H1 (cell line): Measurements from ENCODE around the gene SLC10A6. TPM values are rescaled to one million over a fixed set of nuclear protein-coding genes. Genes with fewer than 3 reads are reported as not detected.

Source experiments
- CHD1 ChIP-seq: IDR thresholded peaks from 2 replicates; pipeline ENCODE4 v1.6.1; 2012; ENCODE audit warnings: low read depth, low read length, improper control_type of control experiment
- NANOG ChIP-seq: IDR thresholded peaks from 2 replicates; pipeline ENCODE4 v1.6.1; 2011; ENCODE audit warnings: low read length, low read depth, mild to moderate bottlenecking, inconsistent platforms; ENCODE audit not compliant: insufficient read depth, poor library complexity, severe bottlenecking
- POLR2A ChIP-seq, 2 experiments: IDR thresholded peaks; 1 replicate in 1 of 2; 2 replicates in 1 of 2; pipeline ENCODE4 v1.6.1; 2011; ENCODE audit warnings: low read depth in 2 of 2, low read length in 2 of 2, mild to moderate bottlenecking in 2 of 2; ENCODE audit errors: control extremely low read depth in 1 of 2
- SIRT6 ChIP-seq: IDR thresholded peaks from one replicate; pipeline ENCODE4 v1.7.1; 2012; ENCODE audit warnings: low read length, inconsistent platforms
- SUZ12 ChIP-seq: fragments of 200-600 bp; sonication (generic); IDR thresholded peaks from 2 replicates; pipeline ENCODE4 v1.6.1; 2012; ENCODE audit warnings: mild to moderate bottlenecking, inconsistent platforms, low read length, moderate library complexity, mixed read lengths
- TBP ChIP-seq: IDR thresholded peaks from 2 replicates; pipeline ENCODE4 v1.6.1; 2011; ENCODE audit warnings: low read depth, low read length, improper control_type of control experiment
- polyA plus RNA-seq, 7 experiments: library from polyadenylated mRNA; depleted of rRNA in 3 of 7; stranded (reverse) in 5 of 7; unstranded in 2 of 7; fragments of >200 nt in 5 of 7; fragments of 200-250 nt in 2 of 7; gene quantifications; 1 replicate in 5 of 7; 2 replicates in 1 of 7; 4 replicates in 1 of 7; pipeline versions ENCODE4 v1.2.1 to v1.2.3, GENCODE V29; 2011 to 2013; ENCODE audit warnings: missing spikeins in 2 of 7, mixed read lengths in 2 of 7
- total RNA-seq: library from RNA; stranded (reverse); fragmentation: NEBNext Ultra II Directional; extraction: Animal tissue kit (Norgen Biotek cat#: 25700); gene quantifications from 2 replicates; pipeline ENCODE4 v1.2.1, GENCODE V29; 2021

SLC10A6 gene
- total and polyA plus RNA-seq, 2 of the 8 experiments (the other 6 are each of a cell fraction or from before 2014, with no cell fraction given) = not detected

GRCh38 chr4:86876894-86877685, 27.9 kb upstream of the SLC10A6 start (continued):
- no peak for TF ChIP-seq SIRT6
- TF ChIP-seq POLR2A (IDR thresholded peaks at IDR 0.05; ENCODE audit: control extremely low read depth in 1 of 2, low read depth in 2 of 2, low read length in 2 of 2) = no peak
- TF ChIP-seq CHD1 = no peak
- TF ChIP-seq SUZ12 = no peak
- no peak for TF ChIP-seq TBP
- no peak for TF ChIP-seq NANOG
